ENCODE results near the gene SPON1. TPM values are rescaled to one million over a fixed set of nuclear protein-coding genes. Genes with fewer than 3 reads are reported as not detected.

The SPON1 gene
- total and polyA plus RNA-seq, 2 experiments from 2014 or later = 2.4 to 5.4 TPM

- peaks cover 9% of the 10 kb centered on the region for H3K4me1 ChIP-seq (ENCODE audit: insufficient read depth)
- DNase-seq = no peak
- H3K4me2 ChIP-seq (ENCODE audit: unreplicated experiment) = no peak overlapping the region
- H3K9me2 ChIP-seq (ENCODE audit: insufficient read depth) = no peaks in the 10 kb centered on the region
- H3F3A ChIP-seq (ENCODE audit: insufficient read depth) = no peaks in the 10 kb centered on the region
- H3K27ac ChIP-seq = no peak overlapping the region
- H3K9ac ChIP-seq = no peak overlapping the region
- H4K20me1 ChIP-seq (ENCODE audit: insufficient read depth) = no peaks in the 10 kb centered on the region
- H3K36me3 ChIP-seq (ENCODE audit: low read depth) = no peaks in the 10 kb centered on the region
- H3K27me3 ChIP-seq (replicated peaks; ENCODE audit: insufficient read depth) = no peaks in the 10 kb centered on the region
- H3K9me3 ChIP-seq (ENCODE audit: low read depth) = no peaks in the 10 kb centered on the region
- no peak overlapping the region for H3K4me3 ChIP-seq
- WGBS, 2 experiments (ENCODE audit: low coverage in 1 of 2, low lambda C conversion rate in 2 of 2, missing lambda C conversion rate in 2 of 2) = 42 to 44% methylated on average over 5 of the region's 5 CpGs
- TF ChIP-seq EZH2phosphoT487 (IDR thresholded peaks at IDR 0.05; ENCODE audit: insufficient read depth, low read depth) (no peak), EZH2 (IDR thresholded peaks at IDR 0.05; ENCODE audit: insufficient read depth, poor library complexity, severe bottlenecking) (no peak)
- H2AFZ ChIP-seq = no peak overlapping the region
- in situ Hi-C loops (cut with MboI) = no loop called here
- no peaks in the 10 kb centered on the region for H3K79me2 ChIP-seq (ENCODE audit: insufficient read depth)
These were observed 144.0 kb downstream of the SPON1 start for GRCh38 chr11:14106303-14107049.

- Histone ChIP-seq H3K36me3 (ENCODE audit: low read depth) (no peaks in the 10 kb centered on the region), H3K9me2 (ENCODE audit: insufficient read depth) (no peaks in the 10 kb centered on the region), H3K9me3 (ENCODE audit: low read depth) (no peaks in the 10 kb centered on the region), H4K20me1 (ENCODE audit: insufficient read depth) (no peaks in the 10 kb centered on the region), H3K4me1 (ENCODE audit: insufficient read depth) (peaks cover 3% of the 10 kb centered on the region), H3K9ac (no peak overlapping the region), H3K79me2 (ENCODE audit: insufficient read depth) (no peaks in the 10 kb centered on the region), H3K4me3 (no peak overlapping the region), H2AFZ (no peak overlapping the region), H3K27ac (no peak overlapping the region), H3K27me3 (replicated peaks; ENCODE audit: insufficient read depth) (no peaks in the 10 kb centered on the region), H3K4me2 (ENCODE audit: unreplicated experiment) (no peak overlapping the region), H3F3A (ENCODE audit: insufficient read depth) (no peaks in the 10 kb centered on the region)
- TF ChIP-seq EZH2phosphoT487 (IDR thresholded peaks at IDR 0.05; ENCODE audit: insufficient read depth, low read depth) (no peak), EZH2 (IDR thresholded peaks at IDR 0.05; ENCODE audit: insufficient read depth, poor library complexity, severe bottlenecking) (no peak)
- in situ Hi-C loops (cut with MboI) = no loop called here
- DNase-seq = no peak
- WGBS, 2 experiments (ENCODE audit: low coverage in 1 of 2, low lambda C conversion rate in 2 of 2, missing lambda C conversion rate in 2 of 2) = 81 to 86% methylated on average over 4 of the region's 4 CpGs
These were observed 144.5 kb downstream of the SPON1 start for GRCh38 chr11:14107050-14107430.

- H2AFZ ChIP-seq = no peak overlapping the region
- H3K27ac ChIP-seq = no peak overlapping the region
- no peaks in the 10 kb centered on the region for H3K4me1 ChIP-seq (ENCODE audit: insufficient read depth)
- no peak overlapping the region for H3K4me3 ChIP-seq
- no peaks in the 10 kb centered on the region for H3K79me2 ChIP-seq (ENCODE audit: insufficient read depth)
- no peaks in the 10 kb centered on the region for H4K20me1 ChIP-seq (ENCODE audit: insufficient read depth)
- TF ChIP-seq EZH2phosphoT487 (IDR thresholded peaks at IDR 0.05; ENCODE audit: insufficient read depth, low read depth) (no peak), EZH2 (IDR thresholded peaks at IDR 0.05; ENCODE audit: insufficient read depth, poor library complexity, severe bottlenecking) (no peak)
- no peak overlapping the region for H3K9ac ChIP-seq
- no peaks in the 10 kb centered on the region for H3F3A ChIP-seq (ENCODE audit: insufficient read depth)
- WGBS, 2 experiments (ENCODE audit: low coverage in 1 of 2, low lambda C conversion rate in 2 of 2, missing lambda C conversion rate in 2 of 2) = 100% methylated on average over 1 of the region's 1 CpG
- DNase-seq = no peak
- no peak overlapping the region for H3K4me2 ChIP-seq (ENCODE audit: unreplicated experiment)
- H3K9me2 ChIP-seq (ENCODE audit: insufficient read depth) = no peaks in the 10 kb centered on the region
- no peaks in the 10 kb centered on the region for H3K36me3 ChIP-seq (ENCODE audit: low read depth)
- no peaks in the 10 kb centered on the region for H3K27me3 ChIP-seq (replicated peaks; ENCODE audit: insufficient read depth)
- in situ Hi-C loops (cut with MboI) = no loop called here
- H3K9me3 ChIP-seq (ENCODE audit: low read depth) = no peaks in the 10 kb centered on the region
These were observed 147.2 kb downstream of the SPON1 start for GRCh38 chr11:14109742-14110141.

- in situ Hi-C loops (cut with MboI) = no loop called here
- H4K20me1 ChIP-seq (ENCODE audit: insufficient read depth) = no peaks in the 10 kb centered on the region
- no peak overlapping the region for H2AFZ ChIP-seq
- TF ChIP-seq EZH2 (IDR thresholded peaks at IDR 0.05; ENCODE audit: insufficient read depth, poor library complexity, severe bottlenecking) (no peak), EZH2phosphoT487 (IDR thresholded peaks at IDR 0.05; ENCODE audit: insufficient read depth, low read depth) (no peak)
- H3K79me2 ChIP-seq (ENCODE audit: insufficient read depth) = no peaks in the 10 kb centered on the region
- H3K9me2 ChIP-seq (ENCODE audit: insufficient read depth) = no peaks in the 10 kb centered on the region
- H3K4me3 ChIP-seq = no peak overlapping the region
- H3F3A ChIP-seq (ENCODE audit: insufficient read depth) = no peaks in the 10 kb centered on the region
- 14 to 30% methylated on average over 2 of the region's 2 CpGs for WGBS, 2 experiments (ENCODE audit: low coverage in 1 of 2, low lambda C conversion rate in 2 of 2, missing lambda C conversion rate in 2 of 2)
- H3K4me2 ChIP-seq (ENCODE audit: unreplicated experiment) = no peak overlapping the region
- H3K36me3 ChIP-seq (ENCODE audit: low read depth) = no peaks in the 10 kb centered on the region
- H3K9me3 ChIP-seq (ENCODE audit: low read depth) = no peaks in the 10 kb centered on the region
- DNase-seq = no peak
- H3K27me3 ChIP-seq (replicated peaks; ENCODE audit: insufficient read depth) = no peaks in the 10 kb centered on the region
- H3K9ac ChIP-seq = no peak overlapping the region
- H3K27ac ChIP-seq = no peak overlapping the region
- no peaks in the 10 kb centered on the region for H3K4me1 ChIP-seq (ENCODE audit: insufficient read depth)
These were observed 148.1 kb downstream of the SPON1 start for GRCh38 chr11:14110629-14111028.

Measured in GM23248 (cell line).